ENCODE data around the gene CDC14B. TPM values are rescaled to one million over a fixed set of nuclear protein-coding genes. Genes with fewer than 3 reads are reported as not detected.
"Not testable (repeated sequence)": the region's sequence is repeated elsewhere in the genome, so short reads cannot be mapped to it uniquely, and the experiment has no call there.

Gene CDC14B
- total RNA-seq, 1 donor from 2014 or later: 39.3 TPM

GRCh38 chr9:96509848-96510247, 109.8 kb downstream of the CDC14B start:
- Mint-ChIP-seq H3K27ac (no peak overlapping the region), H3K36me3 (peaks cover 25% of the 10 kb centered on the region), H3K4me1 (no peaks in the 10 kb centered on the region), H3K4me3 (no peak overlapping the region), H3K27me3 (ENCODE audit: low read depth) (no peaks in the 10 kb centered on the region), H3K9me3 (no peaks in the 10 kb centered on the region)
- DNase-seq (ENCODE audit: low spot score in 2 of 2, unreplicated experiment in 2 of 2): no peak
- no peak for TF ChIP-seq CTCF (IDR thresholded peaks at IDR 0.05; ENCODE audit: unreplicated experiment)

- peaks cover 25% of the 10 kb centered on the region for H3K36me3 Mint-ChIP-seq
- no peaks in the 10 kb centered on the region for H3K27me3 Mint-ChIP-seq (ENCODE audit: low read depth)
- no peak for TF ChIP-seq CTCF (IDR thresholded peaks at IDR 0.05; ENCODE audit: unreplicated experiment)
- no peaks in the 10 kb centered on the region for H3K9me3 Mint-ChIP-seq
- no peak overlapping the region for H3K4me3 Mint-ChIP-seq
- DNase-seq (ENCODE audit: low spot score in 2 of 2, unreplicated experiment in 2 of 2): no peak
- no peak overlapping the region for H3K27ac Mint-ChIP-seq
- H3K4me1 Mint-ChIP-seq: no peaks in the 10 kb centered on the region
Measured at GRCh38 chr9:96509026-96509425, 110.6 kb downstream of the CDC14B start.

- H3K9me3 Mint-ChIP-seq: no peaks in the 10 kb centered on the region
- no peaks in the 10 kb centered on the region for H3K4me1 Mint-ChIP-seq
- H3K27me3 Mint-ChIP-seq (ENCODE audit: low read depth): no peaks in the 10 kb centered on the region
- no peak for TF ChIP-seq CTCF (IDR thresholded peaks at IDR 0.05; ENCODE audit: unreplicated experiment)
- peaks cover 27% of the 10 kb centered on the region for H3K36me3 Mint-ChIP-seq
- no peak overlapping the region for H3K4me3 Mint-ChIP-seq
- DNase-seq (ENCODE audit: low spot score in 2 of 2, unreplicated experiment in 2 of 2): no peak
- H3K27ac Mint-ChIP-seq: no peak overlapping the region
Measured at GRCh38 chr9:96508227-96508940, 111.3 kb downstream of the CDC14B start.

- no peak for TF ChIP-seq CTCF (IDR thresholded peaks at IDR 0.05; ENCODE audit: unreplicated experiment)
- DNase-seq (ENCODE audit: low spot score in 2 of 2, unreplicated experiment in 2 of 2): no peak
- no peaks in the 10 kb centered on the region for H3K9me3 Mint-ChIP-seq
- H3K4me3 Mint-ChIP-seq: no peak overlapping the region
- H3K4me1 Mint-ChIP-seq: no peaks in the 10 kb centered on the region
- H3K27me3 Mint-ChIP-seq (ENCODE audit: low read depth): no peaks in the 10 kb centered on the region
- H3K27ac Mint-ChIP-seq: peak overlapping the region; percentile 31
- peaks cover 26% of the 10 kb centered on the region for H3K36me3 Mint-ChIP-seq
Measured at GRCh38 chr9:96505316-96505991, 114.2 kb downstream of the CDC14B start.

DNA sequence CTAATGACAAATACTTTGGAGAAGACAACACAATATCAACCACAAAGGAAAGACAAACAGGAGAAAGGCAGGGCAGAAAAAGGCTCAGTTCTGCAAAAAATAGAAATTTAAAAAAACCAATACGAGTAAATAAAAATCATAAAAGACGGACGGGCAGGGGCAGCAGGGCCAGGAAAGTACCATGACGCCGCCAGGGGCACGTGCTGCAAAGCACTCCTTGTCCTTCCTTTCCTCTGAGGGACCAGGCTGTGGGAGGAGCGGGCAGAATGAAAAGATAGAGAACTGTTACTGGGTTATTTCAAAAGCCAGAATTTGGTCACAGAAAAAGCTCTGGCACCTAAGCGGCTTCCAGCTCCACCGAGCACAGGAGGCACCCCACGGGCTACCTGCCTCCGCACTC, 115.7 kb downstream of the CDC14B start:
- Mint-ChIP-seq H3K4me3 (no peak overlapping the region), H3K27me3 (ENCODE audit: low read depth) (no peaks in the 10 kb centered on the region), H3K9me3 (no peaks in the 10 kb centered on the region), H3K4me1 (no peaks in the 10 kb centered on the region), H3K36me3 (peaks cover 19% of the 10 kb centered on the region), H3K27ac (no peak overlapping the region)
- DNase-seq (ENCODE audit: low spot score in 2 of 2, unreplicated experiment in 2 of 2): no peak
- no peak for TF ChIP-seq CTCF (IDR thresholded peaks at IDR 0.05; ENCODE audit: unreplicated experiment)

DNA sequence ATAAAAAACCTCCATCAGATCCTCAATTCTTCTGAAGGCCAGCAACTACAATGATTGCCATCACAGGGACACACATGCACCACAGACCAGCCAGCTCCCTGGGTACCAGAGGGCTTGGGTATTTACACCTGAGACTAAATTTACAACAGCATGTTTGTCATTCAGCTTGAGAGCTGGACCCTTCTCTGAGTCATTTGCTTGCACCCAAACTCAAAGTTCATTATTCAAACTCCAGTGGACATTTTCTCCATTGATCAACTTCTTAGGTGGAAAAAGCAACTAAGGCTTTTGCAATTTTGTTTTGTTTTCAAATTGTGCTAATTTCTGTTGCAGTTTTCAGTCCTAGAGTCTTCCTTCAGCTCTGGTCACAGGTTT, 116.3 kb downstream of the CDC14B start:
- H3K27me3 Mint-ChIP-seq (ENCODE audit: low read depth); DNase-seq (ENCODE audit: low spot score in 2 of 2, unreplicated experiment in 2 of 2); H3K9me3 Mint-ChIP-seq; H3K4me1 Mint-ChIP-seq; H3K27ac Mint-ChIP-seq; H3K4me3 Mint-ChIP-seq: not testable (repeated sequence)
- H3K36me3 Mint-ChIP-seq: peaks cover 17% of the 10 kb centered on the region
